ENCODE measurements around the gene TCOF1.

DNA sequence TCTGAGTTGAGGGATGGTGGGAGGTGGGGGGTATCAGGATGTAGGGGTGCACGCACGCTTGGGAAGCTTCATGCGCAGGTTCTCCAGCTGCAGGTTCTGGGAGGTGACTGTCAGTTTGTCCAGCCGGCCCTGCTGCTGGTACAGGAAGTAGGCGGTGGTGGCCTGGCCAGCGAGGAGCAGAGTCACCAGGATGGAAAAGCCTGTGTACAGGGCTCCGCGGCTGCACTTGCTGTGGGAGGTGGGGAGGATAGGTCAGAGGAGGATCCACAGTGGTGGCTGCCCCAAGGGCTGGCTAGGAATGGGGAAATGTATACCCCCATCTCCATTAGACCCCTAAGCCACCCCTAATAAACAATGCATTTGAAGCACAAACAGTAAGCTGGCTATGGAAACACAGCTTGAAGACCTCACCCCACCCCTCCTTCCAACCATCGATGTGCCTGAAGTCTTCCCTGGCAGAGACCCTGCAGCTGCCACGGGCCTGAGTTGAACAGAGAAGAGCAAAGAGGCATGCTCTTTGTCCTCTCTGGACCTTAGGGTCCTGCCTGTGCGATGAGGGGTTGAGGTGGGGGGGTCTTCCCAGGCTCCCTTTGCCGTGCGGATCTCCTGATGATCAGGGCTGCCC lies 49.7 kb downstream of the TCOF1 start:
- no peak for TF ChIP-seq EZH2 (IDR thresholded peaks at IDR 0.05; ENCODE audit: insufficient read depth, low read length)
- TF ChIP-seq, protein P1, sequence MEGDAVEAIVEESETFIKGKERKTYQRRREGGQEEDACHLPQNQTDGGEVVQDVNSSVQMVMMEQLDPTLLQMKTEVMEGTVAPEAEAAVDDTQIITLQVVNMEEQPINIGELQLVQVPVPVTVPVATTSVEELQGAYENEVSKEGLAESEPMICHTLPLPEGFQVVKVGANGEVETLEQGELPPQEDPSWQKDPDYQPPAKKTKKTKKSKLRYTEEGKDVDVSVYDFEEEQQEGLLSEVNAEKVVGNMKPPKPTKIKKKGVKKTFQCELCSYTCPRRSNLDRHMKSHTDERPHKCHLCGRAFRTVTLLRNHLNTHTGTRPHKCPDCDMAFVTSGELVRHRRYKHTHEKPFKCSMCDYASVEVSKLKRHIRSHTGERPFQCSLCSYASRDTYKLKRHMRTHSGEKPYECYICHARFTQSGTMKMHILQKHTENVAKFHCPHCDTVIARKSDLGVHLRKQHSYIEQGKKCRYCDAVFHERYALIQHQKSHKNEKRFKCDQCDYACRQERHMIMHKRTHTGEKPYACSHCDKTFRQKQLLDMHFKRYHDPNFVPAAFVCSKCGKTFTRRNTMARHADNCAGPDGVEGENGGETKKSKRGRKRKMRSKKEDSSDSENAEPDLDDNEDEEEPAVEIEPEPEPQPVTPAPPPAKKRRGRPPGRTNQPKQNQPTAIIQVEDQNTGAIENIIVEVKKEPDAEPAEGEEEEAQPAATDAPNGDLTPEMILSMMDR (IDR thresholded peaks at IDR 0.05; ENCODE audit: insufficient read depth, low read depth, low read length), result no peak
